Small intestine (tissue), 7 donors: Measurements from ENCODE around the gene ZNF138. TPM values are rescaled to one million over a fixed set of nuclear protein-coding genes. Genes with fewer than 3 reads are reported as not detected.
"Not testable (repeated sequence)": the region's sequence is repeated elsewhere in the genome, so short reads cannot be mapped to it uniquely, and the experiment has no call there.

Experiments used
- DNase-seq, 2 donors: peaks; one replicate each; pipeline versions ENCODE4 v3.0.0 to v3.0.0-alpha.2; 2013
- FAIRE-seq: peaks from 2 replicates; lab custom pipeline; 2012; peaks lifted over from hg19 to GRCh38; lab: Jason Lieb, UNC
- H3K27ac ChIP-seq, 3 donors: one replicate each; pipeline ENCODE4 v1.5.1; 2013; ENCODE audit warnings: low read length in 2 of 3, mild to moderate bottlenecking in 2 of 3, control low read depth in 1 of 3, inconsistent platforms in 1 of 3, low read depth in 1 of 3, moderate library complexity in 1 of 3
- H3K27me3 ChIP-seq, 3 donors: one replicate each; pipeline ENCODE4 v1.6.1; 2013; ENCODE audit warnings: low read length in 3 of 3, inconsistent platforms in 1 of 3; ENCODE audit not compliant: control insufficient read depth in 3 of 3, insufficient read depth in 3 of 3
- H3K36me3 ChIP-seq, 3 donors: one replicate each; pipeline ENCODE4 v1.6.1; 2013; ENCODE audit warnings: low read length in 3 of 3, inconsistent platforms in 1 of 3, low read depth in 1 of 3, mild to moderate bottlenecking in 1 of 3, moderate library complexity in 1 of 3; ENCODE audit not compliant: control insufficient read depth in 3 of 3, insufficient read depth in 2 of 3
- H3K4me1 ChIP-seq, 3 donors: one replicate each; pipeline ENCODE4 v1.6.1; 2013; ENCODE audit warnings: low read length in 2 of 3, inconsistent platforms in 1 of 3, low read depth in 1 of 3, mild to moderate bottlenecking in 1 of 3, moderate library complexity in 1 of 3; ENCODE audit not compliant: control insufficient read depth in 3 of 3, insufficient read depth in 2 of 3
- H3K4me3 ChIP-seq, 3 donors: one replicate each; pipeline ENCODE4 v1.5.1; 2013; ENCODE audit warnings: low read length in 3 of 3, control low read depth in 1 of 3, inconsistent platforms in 1 of 3, low read depth in 1 of 3, mild to moderate bottlenecking in 1 of 3, moderate library complexity in 1 of 3
- H3K9me3 ChIP-seq, 2 donors: one replicate each; pipeline ENCODE4 v1.6.1; 2013; ENCODE audit warnings: low read depth in 1 of 2, low read length in 1 of 2; ENCODE audit not compliant: control insufficient read depth in 2 of 2, insufficient read depth in 1 of 2
- WGBS, 3 donors: extraction: QIAGEN DNeasy Blood & Tissue Kit; methylation state at CpG; one replicate each; pipeline ENCODE4 v1.1.7; 2013; 5-methylcytosine and 5-hydroxymethylcytosine counted together
- polyA plus RNA-seq, 4 donors: library from polyadenylated mRNA; stranded (reverse) in 3 of 4; unstranded in 1 of 4; fragments of 200-250 nt in 3 of 4; fragments of 120-200 nt in 1 of 4; gene quantifications; one replicate each; pipeline versions ENCODE4 v1.2.1 to v1.2.3, GENCODE V29; 2013
- donor health status: healthy with polysubstance abuse.
- donor health status: control.
- donor health status: control.
- donor health status: Bipolar disorder and iron deficiency.
- donor health status: healthy.

ZNF138 gene
- polyA plus RNA-seq, 4 donors, result 3.2 to 10.6 (median 3.9) TPM

- no peak for FAIRE-seq
- Histone ChIP-seq H3K4me3 (no peak overlapping the region), H3K9me3 (peaks cover 0 to 4% of the 10 kb centered on the region in 2 donors), H3K27ac (no peak overlapping the region), H3K4me1 (no peaks in the 10 kb centered on the region), H3K27me3 (no peaks in the 10 kb centered on the region), H3K36me3 (no peaks in the 10 kb centered on the region)
- WGBS, 3 donors, result 66 to 80% (median 68%) methylated on average over 5 of the region's 5 CpGs
- DNase-seq, result no peak
Measured at GRCh38 chr7:64849250-64849923, 55.2 kb downstream of the ZNF138 start.

GRCh38 chr7:64849924-64850499 lies 55.8 kb downstream of the ZNF138 start:
- no peak overlapping the region for H3K4me3 ChIP-seq
- FAIRE-seq (no peak), DNase-seq (no peak)
- no peaks in the 10 kb centered on the region for H3K36me3 ChIP-seq
- no peak overlapping the region for H3K27ac ChIP-seq
- H3K27me3 ChIP-seq, result no peaks in the 10 kb centered on the region
- WGBS, 3 donors, result 84 to 89% (median 84%) methylated on average over 7 of the region's 7 CpGs
- H3K9me3 ChIP-seq, result peaks cover 0 to 4% of the 10 kb centered on the region in 2 donors
- H3K4me1 ChIP-seq, result no peaks in the 10 kb centered on the region

- DNase-seq (no peak), FAIRE-seq (no peak)
- Histone ChIP-seq H3K27me3 (no peaks in the 10 kb centered on the region), H3K27ac (no peak overlapping the region), H3K4me3 (no peak overlapping the region), H3K4me1 (no peaks in the 10 kb centered on the region), H3K9me3 (peaks cover 0 to 4% of the 10 kb centered on the region in 2 donors), H3K36me3 (no peaks in the 10 kb centered on the region)
- WGBS, 3 donors, result 78 to 97% (median 81%) methylated on average over 4 of the region's 4 CpGs
Measured at GRCh38 chr7:64853679-64854078, 59.5 kb downstream of the ZNF138 start.

- H3K27me3 ChIP-seq, result no peaks in the 10 kb centered on the region
- H3K27ac ChIP-seq, result no peak overlapping the region
- H3K4me3 ChIP-seq, result no peak overlapping the region
- peaks cover 0 to 4% of the 10 kb centered on the region in 2 donors for H3K9me3 ChIP-seq
- 78 to 81% (median 80%) methylated on average over 1 of the region's 1 CpG for WGBS, 3 donors
- DNase-seq, result no peak
- no peaks in the 10 kb centered on the region for H3K36me3 ChIP-seq
- H3K4me1 ChIP-seq, result no peaks in the 10 kb centered on the region
- no peak for FAIRE-seq
Measured at GRCh38 chr7:64854969-64855368, 60.7 kb downstream of the ZNF138 start.

- peaks cover 0 to 10% of the 10 kb centered on the region in 2 donors for H3K9me3 ChIP-seq
- WGBS, 3 donors, result 86 to 90% (median 86%) methylated on average over 9 of the region's 9 CpGs
- no peaks in the 10 kb centered on the region for H3K4me1 ChIP-seq
- no peaks in the 10 kb centered on the region for H3K27me3 ChIP-seq
- DNase-seq (no peak), FAIRE-seq (no peak)
- H3K36me3 ChIP-seq, result no peaks in the 10 kb centered on the region
- no peak overlapping the region for H3K27ac ChIP-seq
- no peak overlapping the region for H3K4me3 ChIP-seq
Measured at GRCh38 chr7:64863021-64863420, 68.8 kb downstream of the ZNF138 start.

GRCh38 chr7:64863530-64863929 lies 69.3 kb downstream of the ZNF138 start:
- not testable (repeated sequence) for H3K4me3 ChIP-seq, H3K4me1 ChIP-seq, FAIRE-seq, DNase-seq, H3K27me3 ChIP-seq, H3K36me3 ChIP-seq, H3K27ac ChIP-seq
- H3K9me3 ChIP-seq, result peaks cover 0 to 10% of the 10 kb centered on the region in 2 donors
- 89 to 93% (median 90%) methylated on average over 3 of the region's 3 CpGs for WGBS, 3 donors

GRCh38 chr7:64863969-64864368 lies 69.7 kb downstream of the ZNF138 start:
- no peak for FAIRE-seq
- H3K36me3 ChIP-seq, result no peaks in the 10 kb centered on the region
- no peaks in the 10 kb centered on the region for H3K4me1 ChIP-seq
- no peak overlapping the region for H3K4me3 ChIP-seq
- no peak overlapping the region for H3K27ac ChIP-seq
- DNase-seq, result no peak
- WGBS, 3 donors, result 83 to 90% (median 88%) methylated on average over 7 of the region's 7 CpGs
- H3K27me3 ChIP-seq, result no peaks in the 10 kb centered on the region
- H3K9me3 ChIP-seq, result peaks cover 0 to 10% of the 10 kb centered on the region in 2 donors

GRCh38 chr7:64867863-64868440 lies 73.7 kb downstream of the ZNF138 start:
- WGBS, 3 donors, result 89 to 94% (median 90%) methylated on average over 18 of the region's 18 CpGs
- no peak overlapping the region for H3K27ac ChIP-seq
- no peaks in the 10 kb centered on the region for H3K27me3 ChIP-seq
- H3K4me3 ChIP-seq, result no peak overlapping the region
- peaks cover 0 to 25% of the 10 kb centered on the region in 2 donors for H3K9me3 ChIP-seq
- H3K4me1 ChIP-seq, result no peaks in the 10 kb centered on the region
- no peak for FAIRE-seq
- DNase-seq, result no peak
- no peaks in the 10 kb centered on the region for H3K36me3 ChIP-seq
